CD4-positive, alpha-beta memory T cell (primary cell): ENCODE measurements around the gene ESRP2. TPM values are rescaled to one million over a fixed set of nuclear protein-coding genes. Genes with fewer than 3 reads are reported as not detected.

ENCODE experiments used
- CTCF ChIA-PET: fragments of 350-600 bp; sonication (Branson Sonifier 250); formaldehyde crosslinking; loops from one replicate; lab custom pipeline; 2021; ENCODE audit warnings: inconsistent platforms; ENCODE audit not compliant: partially characterized antibody; lab: Charles Lee
- POLR2A ChIA-PET: fragments of 350-600 bp; sonication (Branson Sonifier 250); formaldehyde crosslinking; loops from one replicate; lab custom pipeline; 2021; ENCODE audit not compliant: partially characterized antibody; lab: Charles Lee
- DNase-seq, 5 donors: peaks; one replicate each; pipeline versions ENCODE4 v3.0.0 to v3.0.0-alpha.2; 2020 to 2022; ENCODE audit warnings: mixed read lengths in 1 of 5
- H3K27ac ChIP-seq: one replicate; pipeline ENCODE4 v1.7.0; 2013; ENCODE audit warnings: low read depth, low read length
- H3K27me3 ChIP-seq: 2 replicates; pipeline ENCODE4 v1.7.0; 2013; ENCODE audit warnings: mild to moderate bottlenecking, low read length, moderate library complexity; ENCODE audit not compliant: insufficient read depth
- H3K36me3 ChIP-seq: 2 replicates; pipeline ENCODE4 v1.7.0; 2013; ENCODE audit warnings: mild to moderate bottlenecking, low read length, moderate library complexity; ENCODE audit not compliant: insufficient read depth
- H3K4me1 ChIP-seq: 2 replicates; pipeline ENCODE4 v1.7.0; 2013; ENCODE audit warnings: mild to moderate bottlenecking, low read length, moderate library complexity; ENCODE audit not compliant: insufficient read depth
- H3K4me3 ChIP-seq, 2 donors: one replicate each; pipeline ENCODE4 v1.7.0; 2013; ENCODE audit warnings: low read length in 2 of 2, mild to moderate bottlenecking in 1 of 2
- H3K9me3 ChIP-seq, 2 donors: one replicate each; pipeline ENCODE4 v1.7.0; 2013; ENCODE audit warnings: low read length in 2 of 2, control low read depth in 1 of 2; ENCODE audit not compliant: control insufficient read depth in 1 of 2
- H3K27ac Mint-ChIP-seq, 7 donors: one replicate each; pipeline ENCODE4 v1.8.0; 2020 to 2021; ENCODE audit warnings: mixed read lengths in 7 of 7, mild to moderate bottlenecking in 6 of 7, inconsistent platforms in 3 of 7, moderate library complexity in 3 of 7
- H3K27me3 Mint-ChIP-seq, 2 donors: one replicate each; pipeline ENCODE4 v1.8.0; 2020 to 2021; ENCODE audit warnings: mixed read lengths in 2 of 2
- H3K36me3 Mint-ChIP-seq, 2 donors: one replicate each; pipeline ENCODE4 v1.8.0; 2020 to 2021; ENCODE audit warnings: mixed read lengths in 2 of 2, inconsistent platforms in 1 of 2, mild to moderate bottlenecking in 1 of 2
- H3K4me1 Mint-ChIP-seq, 4 donors: one replicate each; pipeline ENCODE4 v1.8.0; 2020 to 2021; ENCODE audit warnings: mixed read lengths in 4 of 4, mild to moderate bottlenecking in 1 of 4
- H3K4me3 Mint-ChIP-seq, 8 donors: one replicate each; pipeline ENCODE4 v1.8.0; 2020 to 2021; ENCODE audit warnings: mixed read lengths in 8 of 8, mild to moderate bottlenecking in 7 of 8, moderate library complexity in 6 of 8, inconsistent platforms in 3 of 8
- H3K9me3 Mint-ChIP-seq, 8 donors: one replicate each; pipeline ENCODE4 v1.8.0; 2020 to 2021; ENCODE audit warnings: mixed read lengths in 8 of 8, mild to moderate bottlenecking in 5 of 8, inconsistent platforms in 3 of 8, moderate library complexity in 1 of 8
- intact Hi-C: fragments of 100-400 bp; cut with micrococcal nuclease; formaldehyde crosslinking; loops from one replicate; pipeline ENCODE4 v1.15.1; 2023
- polyA plus RNA-seq, 2 donors: library from polyadenylated mRNA; unstranded; fragments of 300-500 nt; fragmentation: Illumina TruSeq; gene quantifications; one replicate each; pipeline ENCODE4 v1.2.3, GENCODE V29; 2021
- total RNA-seq, 2 experiments: library from RNA; stranded (reverse); gene quantifications; one replicate each; pipeline ENCODE4 v1.2.3, GENCODE V29; 2021

Gene ESRP2
- total and polyA plus RNA-seq, 4 experiments from 2014 or later: 0.14 to 0.64 (median 0.26) TPM; not detected in 1

- no peaks in the 10 kb centered on the region for H3K27me3 Mint-ChIP-seq
- no peaks in the 10 kb centered on the region for H3K9me3 ChIP-seq
- no peaks in the 10 kb centered on the region for H3K9me3 Mint-ChIP-seq
- no peak overlapping the region for H3K4me3 Mint-ChIP-seq
- peaks cover 21 to 33% of the 10 kb centered on the region in 2 donors for H3K36me3 Mint-ChIP-seq
- ChIA-PET POLR2A (no interaction called here), CTCF (no interaction called here)
- no peaks in the 10 kb centered on the region for H3K27me3 ChIP-seq
- H3K4me3 ChIP-seq: no peak overlapping the region
- H3K36me3 ChIP-seq: peaks cover 12% of the 10 kb centered on the region
- peak overlapping the region; percentile 1 to 83 (median 72) for H3K27ac Mint-ChIP-seq
- DNase-seq: no peak
- H3K4me1 ChIP-seq: peaks cover 20% of the 10 kb centered on the region
- peaks cover 21 to 45% (median 33%) of the 10 kb centered on the region in 4 donors for H3K4me1 Mint-ChIP-seq
- H3K27ac ChIP-seq: no peak overlapping the region
- intact Hi-C loops: no loop called here
These were observed 20.6 kb downstream of the ESRP2 start for GRCh38 chr16:68215302-68215701.

GRCh38 chr16:68214726-68215125, 21.2 kb downstream of the ESRP2 start:
- H3K27ac Mint-ChIP-seq: peak overlapping the region; percentile 48 to 83 (median 61)
- intact Hi-C loops: no loop called here
- H3K36me3 Mint-ChIP-seq: peaks cover 16 to 27% of the 10 kb centered on the region in 2 donors
- no peak overlapping the region for H3K4me3 Mint-ChIP-seq
- Histone ChIP-seq H3K27me3 (no peaks in the 10 kb centered on the region), H3K4me1 (peaks cover 23% of the 10 kb centered on the region), H3K9me3 (no peaks in the 10 kb centered on the region), H3K4me3 (no peak overlapping the region), H3K36me3 (peaks cover 12% of the 10 kb centered on the region), H3K27ac (no peak overlapping the region)
- POLR2A ChIA-PET: no interaction called here
- no peaks in the 10 kb centered on the region for H3K27me3 Mint-ChIP-seq
- peaks cover 21 to 44% (median 33%) of the 10 kb centered on the region in 4 donors for H3K4me1 Mint-ChIP-seq
- CTCF ChIA-PET: no interaction called here
- H3K9me3 Mint-ChIP-seq: no peaks in the 10 kb centered on the region
- no peak for DNase-seq

- ChIA-PET POLR2A (no interaction called here), CTCF (interaction anchor here (1.6 kb wide), 1 partner anchor 22 kb away, joined by 4 read pairs; no protein-coding TSS in a partner anchor)
- no peak overlapping the region for H3K4me3 ChIP-seq
- no peaks in the 10 kb centered on the region for H3K27me3 Mint-ChIP-seq
- intact Hi-C loops: no loop called here
- peaks cover 16 to 42% (median 22%) of the 10 kb centered on the region in 4 donors for H3K4me1 Mint-ChIP-seq
- H3K27me3 ChIP-seq: no peaks in the 10 kb centered on the region
- H3K9me3 ChIP-seq: no peaks in the 10 kb centered on the region
- DNase-seq: no peak
- peaks cover 19% of the 10 kb centered on the region for H3K4me1 ChIP-seq
- no peak overlapping the region for H3K4me3 Mint-ChIP-seq
- peak overlapping the region in 2 of 7 donors; percentile 48 to 66 for H3K27ac Mint-ChIP-seq
- peaks cover 7 to 23% of the 10 kb centered on the region in 2 donors for H3K36me3 Mint-ChIP-seq
- no peaks in the 10 kb centered on the region for H3K9me3 Mint-ChIP-seq
- H3K36me3 ChIP-seq: peaks cover 3% of the 10 kb centered on the region
- H3K27ac ChIP-seq: no peak overlapping the region
These were observed 29.7 kb downstream of the ESRP2 start for GRCh38 chr16:68206245-68206644.

GRCh38 chr16:68202091-68202519, 33.8 kb downstream of the ESRP2 start:
- intact Hi-C loops: no loop called here
- H3K4me3 Mint-ChIP-seq: no peak overlapping the region
- Histone ChIP-seq H3K9me3 (no peaks in the 10 kb centered on the region), H3K4me1 (no peaks in the 10 kb centered on the region), H3K27me3 (no peaks in the 10 kb centered on the region), H3K36me3 (peaks cover 3% of the 10 kb centered on the region), H3K27ac (no peak overlapping the region), H3K4me3 (no peak overlapping the region)
- peaks cover 8 to 23% (median 15%) of the 10 kb centered on the region in 4 donors for H3K4me1 Mint-ChIP-seq
- DNase-seq: no peak
- peaks cover 3 to 29% of the 10 kb centered on the region in 2 donors for H3K36me3 Mint-ChIP-seq
- ChIA-PET CTCF (no interaction called here), POLR2A (no interaction called here)
- no peaks in the 10 kb centered on the region for H3K27me3 Mint-ChIP-seq
- H3K9me3 Mint-ChIP-seq: no peaks in the 10 kb centered on the region
- H3K27ac Mint-ChIP-seq: peak overlapping the region in 5 of 7 donors; percentile 22 to 85 (median 70)

- POLR2A ChIA-PET: interaction anchor here (1.0 kb wide), 1 partner anchor 18 kb away, joined by 3 read pairs; no protein-coding TSS in a partner anchor
- H3K36me3 ChIP-seq: peaks cover 3% of the 10 kb centered on the region
- no peaks in the 10 kb centered on the region for H3K9me3 Mint-ChIP-seq
- no peak overlapping the region for H3K27ac ChIP-seq
- H3K27ac Mint-ChIP-seq: peak overlapping the region in 4 of 7 donors; percentile 4 to 76 (median 71)
- intact Hi-C loops: no loop called here
- DNase-seq: no peak
- no peak overlapping the region for H3K4me3 ChIP-seq
- CTCF ChIA-PET: no interaction called here
- H3K4me1 ChIP-seq: no peaks in the 10 kb centered on the region
- peaks cover 7 to 18% (median 14%) of the 10 kb centered on the region in 4 donors for H3K4me1 Mint-ChIP-seq
- H3K27me3 Mint-ChIP-seq: no peaks in the 10 kb centered on the region
- H3K9me3 ChIP-seq: no peaks in the 10 kb centered on the region
- H3K27me3 ChIP-seq: no peaks in the 10 kb centered on the region
- H3K36me3 Mint-ChIP-seq: peaks cover 3 to 23% of the 10 kb centered on the region in 2 donors
- no peak overlapping the region for H3K4me3 Mint-ChIP-seq
These were observed 35.7 kb downstream of the ESRP2 start for GRCh38 chr16:68200088-68200783.

GRCh38 chr16:68197250-68197649, 38.7 kb downstream of the ESRP2 start:
- Histone ChIP-seq H3K4me3 (no peak overlapping the region), H3K36me3 (peaks cover 14% of the 10 kb centered on the region), H3K9me3 (no peaks in the 10 kb centered on the region), H3K27me3 (no peaks in the 10 kb centered on the region), H3K27ac (no peak overlapping the region), H3K4me1 (no peaks in the 10 kb centered on the region)
- H3K9me3 Mint-ChIP-seq: peaks cover 0 to 2% (median 0%) of the 10 kb centered on the region in 8 donors
- ChIA-PET POLR2A (no interaction called here), CTCF (interaction anchor here (1.7 kb wide), 1 partner anchor 10 kb away, joined by 4 read pairs; no protein-coding TSS in a partner anchor)
- H3K36me3 Mint-ChIP-seq: peaks cover 13 to 31% of the 10 kb centered on the region in 2 donors
- peak overlapping the region in 1 of 7 donors; percentile 12 for H3K27ac Mint-ChIP-seq
- H3K4me3 Mint-ChIP-seq: no peak overlapping the region
- no peak for DNase-seq
- intact Hi-C loops: no loop called here
- H3K27me3 Mint-ChIP-seq: no peaks in the 10 kb centered on the region
- H3K4me1 Mint-ChIP-seq: peaks cover 7 to 27% (median 13%) of the 10 kb centered on the region in 4 donors

GRCh38 chr16:68194251-68194650, 41.7 kb downstream of the ESRP2 start:
- H3K36me3 Mint-ChIP-seq: peaks cover 20 to 37% of the 10 kb centered on the region in 2 donors
- Histone ChIP-seq H3K36me3 (peaks cover 24% of the 10 kb centered on the region), H3K4me1 (no peaks in the 10 kb centered on the region), H3K9me3 (no peaks in the 10 kb centered on the region), H3K27ac (no peak overlapping the region), H3K27me3 (no peaks in the 10 kb centered on the region), H3K4me3 (no peak overlapping the region)
- peaks cover 0 to 3% (median 0%) of the 10 kb centered on the region in 8 donors for H3K9me3 Mint-ChIP-seq
- no peaks in the 10 kb centered on the region for H3K27me3 Mint-ChIP-seq
- intact Hi-C loops: no loop called here
- ChIA-PET POLR2A (interaction anchor here (0.6 kb wide), 1 partner anchor 116 kb away, joined by 3 read pairs; no protein-coding TSS in a partner anchor), CTCF (no interaction called here)
- H3K4me3 Mint-ChIP-seq: no peak overlapping the region
- H3K4me1 Mint-ChIP-seq: peaks cover 1 to 14% (median 7%) of the 10 kb centered on the region in 4 donors
- H3K27ac Mint-ChIP-seq: peak overlapping the region in 1 of 7 donors; percentile 22
- DNase-seq: no peak
